ENCODE results near the gene SLC39A6. TPM values are rescaled to one million over a fixed set of nuclear protein-coding genes. Genes with fewer than 3 reads are reported as not detected.
"Not testable (repeated sequence)": the region's sequence is repeated elsewhere in the genome, so short reads cannot be mapped to it uniquely, and the experiment has no call there.

SLC39A6 gene
- total and polyA plus RNA-seq, 4 donors: 4.7 to 59.2 (median 31.0) TPM

GRCh38 chr18:36086186-36086585 lies 43.0 kb downstream of the SLC39A6 start:
- Histone ChIP-seq H3K4me1 (ENCODE audit: control insufficient read depth in 5 of 5, insufficient read depth in 5 of 5, low read length in 5 of 5) (no peaks in the 10 kb centered on the region), H3K9me3 (ENCODE audit: control insufficient read depth in 4 of 4, insufficient read depth in 3 of 4, low read length in 3 of 4) (peaks cover 0 to 2% (median 0%) of the 10 kb centered on the region in 4 donors), H3K36me3 (ENCODE audit: control insufficient read depth in 4 of 4, insufficient read depth in 4 of 4, low read length in 4 of 4) (no peaks in the 10 kb centered on the region), H3K27ac (ENCODE audit: low read depth in 1 of 2, low read length in 1 of 2) (no peak overlapping the region), H3K4me3 (no peak overlapping the region), H3K9ac (ENCODE audit: insufficient read depth in 1 of 2, low read length in 2 of 2) (no peak overlapping the region), H3K27me3 (ENCODE audit: control insufficient read depth in 3 of 3, insufficient read depth in 3 of 3, low read length in 2 of 3) (no peaks in the 10 kb centered on the region)
- DNase-seq: no peak
- WGBS, 2 donors: 79 to 85% methylated on average over 8 of the region's 8 CpGs
- no peak for TF ChIP-seq CTCF (IDR thresholded peaks at IDR 0.05; ENCODE audit: control extremely low read depth, extremely low read depth)
- ATAC-seq (ENCODE audit: insufficient read depth, low FRiP score): no peak

DNA sequence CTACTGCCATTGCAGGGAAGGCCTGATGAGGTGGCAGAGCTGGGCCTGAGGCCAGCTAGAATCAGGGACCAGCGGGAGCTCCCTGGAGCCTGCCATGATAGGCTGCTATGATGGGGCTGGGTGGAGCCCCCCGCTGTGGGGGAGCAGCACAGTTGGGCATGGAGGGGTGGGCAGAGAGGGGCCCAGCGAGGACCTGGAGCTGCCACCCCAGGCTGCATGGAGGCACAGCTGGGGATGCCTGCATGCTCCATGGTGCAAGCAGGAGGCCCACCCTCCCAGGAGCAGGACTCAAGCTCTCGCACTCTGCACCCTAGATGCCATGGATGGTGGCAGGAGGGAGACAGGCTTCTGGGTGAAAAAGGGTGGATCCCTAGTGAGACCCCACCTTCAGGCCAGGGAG lies 43.9 kb downstream of the SLC39A6 start:
- Histone ChIP-seq H3K36me3 (ENCODE audit: control insufficient read depth in 4 of 4, insufficient read depth in 4 of 4, low read length in 4 of 4) (no peaks in the 10 kb centered on the region), H3K9me3 (ENCODE audit: control insufficient read depth in 4 of 4, insufficient read depth in 3 of 4, low read length in 3 of 4) (peaks cover 0 to 2% (median 0%) of the 10 kb centered on the region in 4 donors), H3K4me3 (no peak overlapping the region), H3K27ac (ENCODE audit: low read depth in 1 of 2, low read length in 1 of 2) (no peak overlapping the region), H3K4me1 (ENCODE audit: control insufficient read depth in 5 of 5, insufficient read depth in 5 of 5, low read length in 5 of 5) (no peaks in the 10 kb centered on the region), H3K27me3 (ENCODE audit: control insufficient read depth in 3 of 3, insufficient read depth in 3 of 3, low read length in 2 of 3) (no peaks in the 10 kb centered on the region), H3K9ac (ENCODE audit: insufficient read depth in 1 of 2, low read length in 2 of 2) (no peak overlapping the region)
- 83 to 98% methylated on average over 4 of the region's 4 CpGs for WGBS, 2 donors
- DNase-seq (no peak), ATAC-seq (ENCODE audit: insufficient read depth, low FRiP score) (no peak)
- no peak for TF ChIP-seq CTCF (IDR thresholded peaks at IDR 0.05; ENCODE audit: control extremely low read depth, extremely low read depth)

DNA sequence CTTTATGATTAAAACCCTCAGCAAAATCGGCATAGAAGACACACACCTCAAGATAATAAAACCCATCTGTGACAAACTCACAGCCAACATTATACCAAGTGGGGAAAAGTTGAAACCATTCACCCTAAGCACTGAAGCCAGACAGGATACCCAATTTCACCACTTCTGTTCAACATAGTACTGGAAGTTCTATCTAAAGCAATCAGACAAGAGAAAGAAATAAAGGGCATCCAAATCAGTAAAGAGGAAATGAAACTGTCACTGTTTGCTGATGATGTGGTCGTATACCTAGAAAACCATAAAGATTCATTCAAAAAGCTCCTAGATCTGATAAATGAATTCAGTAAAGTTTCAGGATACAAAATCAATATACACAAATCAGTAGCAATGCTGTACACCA lies 45.4 kb downstream of the SLC39A6 start:
- Histone ChIP-seq H3K9me3 (ENCODE audit: control insufficient read depth in 4 of 4, insufficient read depth in 3 of 4, low read length in 3 of 4) (peaks cover 0 to 5% (median 0%) of the 10 kb centered on the region in 4 donors), H3K27ac (ENCODE audit: low read depth in 1 of 2, low read length in 1 of 2) (no peak overlapping the region), H3K9ac (ENCODE audit: insufficient read depth in 1 of 2, low read length in 2 of 2) (no peak overlapping the region), H3K4me3 (no peak overlapping the region), H3K4me1 (ENCODE audit: control insufficient read depth in 5 of 5, insufficient read depth in 5 of 5, low read length in 5 of 5) (no peaks in the 10 kb centered on the region), H3K36me3 (ENCODE audit: control insufficient read depth in 4 of 4, insufficient read depth in 4 of 4, low read length in 4 of 4) (no peaks in the 10 kb centered on the region), H3K27me3 (ENCODE audit: control insufficient read depth in 3 of 3, insufficient read depth in 3 of 3, low read length in 2 of 3) (no peaks in the 10 kb centered on the region)
- no peak for TF ChIP-seq CTCF (IDR thresholded peaks at IDR 0.05; ENCODE audit: control extremely low read depth, extremely low read depth)
- WGBS, 2 donors: 70 to 77% methylated on average over 2 of the region's 2 CpGs
- DNase-seq (no peak), ATAC-seq (ENCODE audit: insufficient read depth, low FRiP score) (no peak)

- not testable (repeated sequence) for DNase-seq; H3K27me3 ChIP-seq (ENCODE audit: control insufficient read depth in 3 of 3, insufficient read depth in 3 of 3, low read length in 2 of 3); H3K9ac ChIP-seq (ENCODE audit: insufficient read depth in 1 of 2, low read length in 2 of 2); H3K4me3 ChIP-seq; ATAC-seq (ENCODE audit: insufficient read depth, low FRiP score); H3K4me1 ChIP-seq (ENCODE audit: control insufficient read depth in 5 of 5, insufficient read depth in 5 of 5, low read length in 5 of 5); H3K36me3 ChIP-seq (ENCODE audit: control insufficient read depth in 4 of 4, insufficient read depth in 4 of 4, low read length in 4 of 4); H3K9me3 ChIP-seq (ENCODE audit: control insufficient read depth in 4 of 4, insufficient read depth in 3 of 4, low read length in 3 of 4); H3K27ac ChIP-seq (ENCODE audit: low read depth in 1 of 2, low read length in 1 of 2)
- 91 to 96% methylated on average over 2 of the region's 2 CpGs for WGBS, 2 donors
These were observed 48.0 kb downstream of the SLC39A6 start for GRCh38 chr18:36081118-36081517.
